NAMALWA (cell line): ENCODE data around the gene MYLK.

Source experiments
- DNase-seq: peaks from one replicate; pipeline ENCODE4 v3.0.0-alpha.2; 2015; ENCODE audit warnings: low spot score

The MYLK gene

GRCh38 chr3:123696808-123697207, 187.3 kb downstream of the MYLK start:
- no peak for DNase-seq

GRCh38 chr3:123695731-123696640, 188.1 kb downstream of the MYLK start:
- DNase-seq = no peak

DNA sequence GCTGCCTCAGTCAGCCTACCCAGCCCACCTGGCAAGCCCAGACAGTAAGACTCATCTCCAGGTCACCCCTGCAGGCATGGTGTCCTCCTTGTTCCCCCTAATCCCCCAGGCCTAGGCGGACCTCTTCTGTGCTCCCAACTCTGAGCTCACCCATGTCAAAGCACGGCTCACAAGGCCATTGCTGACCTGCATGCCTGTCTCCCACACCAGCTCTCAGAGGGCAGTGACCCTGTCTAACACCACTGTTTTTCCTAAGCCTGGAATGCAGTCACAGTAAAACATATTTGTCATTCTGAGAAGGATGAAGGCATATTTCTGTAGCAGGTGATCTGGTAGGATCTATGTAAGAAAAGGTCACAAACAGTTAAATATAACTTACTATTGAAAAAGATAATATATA, 189.0 kb downstream of the MYLK start:
- no peak for DNase-seq

- DNase-seq = no peak
These were observed 189.6 kb downstream of the MYLK start for GRCh38 chr3:123694366-123695087.

GRCh38 chr3:123693584-123694190, 190.4 kb downstream of the MYLK start:
- DNase-seq = no peak

DNA sequence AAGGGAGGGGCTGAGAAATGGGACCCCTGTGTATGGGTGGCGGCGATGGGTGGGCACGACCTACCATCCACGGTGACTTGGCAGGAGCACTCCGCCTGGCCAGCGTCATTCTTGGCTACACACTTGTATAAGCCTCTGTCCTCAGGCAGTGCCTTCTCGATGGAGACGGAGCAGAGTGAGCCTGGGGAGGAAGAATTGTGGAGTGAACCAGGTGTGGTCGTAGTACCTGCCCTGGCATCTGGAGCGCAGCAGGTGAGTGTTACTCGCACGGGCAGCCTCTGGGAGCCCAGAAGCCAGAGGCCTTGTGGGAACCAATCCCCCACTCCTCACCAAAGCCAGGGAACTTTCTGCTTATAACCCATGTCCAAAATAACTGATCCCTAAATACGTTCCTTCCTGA, 191.5 kb downstream of the MYLK start:
- DNase-seq = no peak

GRCh38 chr3:123692041-123692440, 192.1 kb downstream of the MYLK start:
- no peak for DNase-seq

GRCh38 chr3:123689831-123690230, 194.3 kb downstream of the MYLK start:
- DNase-seq = no peak

GRCh38 chr3:123688241-123688747, 195.8 kb downstream of the MYLK start:
- DNase-seq = no peak

DNA sequence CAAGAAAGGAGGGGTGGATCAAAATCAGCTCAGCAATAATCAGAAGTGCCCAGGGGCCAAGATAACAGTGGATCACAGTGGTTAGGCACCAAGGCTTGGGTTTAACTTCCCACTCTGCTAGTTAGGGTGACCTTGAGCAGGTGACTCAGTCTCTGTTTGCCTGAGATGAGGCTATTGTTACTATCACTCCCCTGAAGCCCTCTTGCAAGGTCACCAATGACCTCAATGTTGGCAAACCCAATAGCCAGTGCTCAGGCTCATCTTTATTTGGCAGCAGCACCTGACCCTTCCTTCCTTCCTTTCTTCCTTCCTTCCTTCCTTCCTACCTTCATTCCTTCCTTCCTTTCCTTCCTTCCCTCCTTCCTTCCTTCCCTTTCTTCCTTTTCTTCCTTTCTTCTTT, 196.8 kb downstream of the MYLK start:
- DNase-seq = no peak

DNA sequence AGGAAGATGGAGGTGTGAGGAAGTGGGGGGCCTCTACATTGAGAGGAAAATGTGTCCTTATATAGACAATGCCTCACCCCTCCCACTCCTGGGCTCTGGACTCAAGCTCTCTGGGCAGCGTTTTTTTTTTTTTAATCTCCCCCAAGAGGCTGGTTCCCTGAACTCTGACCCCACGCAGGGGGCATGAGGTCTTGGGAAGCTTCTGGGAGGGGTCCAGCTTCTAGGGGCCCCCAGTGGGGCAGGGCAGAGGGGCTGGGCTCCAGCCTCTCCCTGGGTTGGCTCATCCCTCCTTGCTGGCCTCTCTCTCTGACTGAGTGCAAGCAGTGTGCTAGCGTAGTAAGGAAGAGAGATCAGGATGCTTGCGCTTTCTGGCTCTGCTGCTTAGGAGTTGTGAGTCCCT, 197.9 kb downstream of the MYLK start:
- DNase-seq = no peak

DNA sequence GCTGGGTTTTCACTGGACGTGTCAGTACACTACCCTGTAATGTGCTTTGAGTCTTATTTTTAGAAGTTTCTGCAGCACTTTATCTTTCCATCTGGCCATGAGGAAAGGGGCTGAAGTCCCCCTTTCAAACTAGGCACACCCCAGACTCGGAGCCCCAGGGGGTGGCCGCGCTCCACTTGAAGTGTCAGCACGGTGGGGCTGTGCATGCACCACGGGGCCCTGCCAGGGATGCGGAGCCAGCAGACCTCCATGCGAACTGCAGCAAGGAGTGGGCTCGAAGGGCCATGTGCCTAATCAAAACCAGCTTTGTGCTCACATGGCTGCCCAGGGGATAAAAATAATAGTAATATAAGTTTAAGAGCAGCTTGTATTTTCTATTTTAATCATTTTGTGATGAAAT, 198.4 kb downstream of the MYLK start:
- no peak for DNase-seq

DNA sequence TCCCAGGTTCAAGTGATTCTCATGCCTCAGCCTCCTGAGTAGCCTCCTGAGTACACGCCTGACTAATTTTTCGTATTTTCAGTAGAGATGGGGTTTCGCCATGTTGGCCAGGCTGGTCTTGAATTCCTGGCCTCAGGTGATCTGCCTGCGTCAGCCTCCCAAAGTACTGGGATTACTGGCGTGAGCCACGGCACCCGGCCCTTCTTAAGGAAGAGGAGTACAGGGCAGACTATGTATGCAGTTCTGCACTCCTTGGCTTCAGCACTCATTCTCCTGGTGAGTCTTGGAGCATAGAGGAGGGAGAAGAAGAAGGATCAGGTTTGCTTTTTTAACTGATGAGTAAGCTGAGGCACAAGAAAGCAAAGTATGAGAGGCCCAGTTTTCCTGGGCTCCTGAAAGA, 199.5 kb downstream of the MYLK start:
- DNase-seq = no peak

GRCh38 chr3:123684209-123684608, 199.9 kb downstream of the MYLK start:
- DNase-seq = no peak

DNA sequence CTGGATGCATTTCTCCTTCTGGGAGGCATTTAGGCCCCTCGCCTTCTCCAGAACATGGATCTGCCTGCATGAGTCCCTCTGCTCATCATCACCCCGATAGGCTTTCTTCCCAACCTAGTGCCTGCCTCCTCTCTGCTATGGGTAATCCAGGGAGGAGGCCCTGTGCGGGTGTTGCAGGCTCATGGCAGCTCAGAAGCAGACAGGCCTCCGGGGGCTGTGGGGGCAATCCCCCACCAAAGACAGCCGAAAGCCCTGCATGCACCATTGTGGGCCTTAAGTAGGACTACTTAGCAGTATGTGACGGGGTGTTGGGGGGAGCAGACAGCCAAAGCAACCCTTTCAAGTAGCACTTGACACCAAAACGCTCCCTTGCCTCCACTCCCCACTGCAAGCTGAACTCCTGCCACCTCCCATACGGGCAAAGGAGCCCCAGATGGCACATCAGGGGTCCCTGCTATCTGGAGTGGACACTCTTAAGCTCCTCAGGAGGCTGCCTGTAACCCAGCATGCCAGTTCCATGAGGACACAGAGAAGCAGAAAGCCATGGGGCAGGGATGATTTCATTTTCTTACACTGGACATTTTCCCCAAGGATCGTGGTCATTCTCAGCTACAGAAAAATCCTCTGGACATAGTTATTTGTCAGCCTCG, 200.5 kb downstream of the MYLK start:
- no peak for DNase-seq

DNA sequence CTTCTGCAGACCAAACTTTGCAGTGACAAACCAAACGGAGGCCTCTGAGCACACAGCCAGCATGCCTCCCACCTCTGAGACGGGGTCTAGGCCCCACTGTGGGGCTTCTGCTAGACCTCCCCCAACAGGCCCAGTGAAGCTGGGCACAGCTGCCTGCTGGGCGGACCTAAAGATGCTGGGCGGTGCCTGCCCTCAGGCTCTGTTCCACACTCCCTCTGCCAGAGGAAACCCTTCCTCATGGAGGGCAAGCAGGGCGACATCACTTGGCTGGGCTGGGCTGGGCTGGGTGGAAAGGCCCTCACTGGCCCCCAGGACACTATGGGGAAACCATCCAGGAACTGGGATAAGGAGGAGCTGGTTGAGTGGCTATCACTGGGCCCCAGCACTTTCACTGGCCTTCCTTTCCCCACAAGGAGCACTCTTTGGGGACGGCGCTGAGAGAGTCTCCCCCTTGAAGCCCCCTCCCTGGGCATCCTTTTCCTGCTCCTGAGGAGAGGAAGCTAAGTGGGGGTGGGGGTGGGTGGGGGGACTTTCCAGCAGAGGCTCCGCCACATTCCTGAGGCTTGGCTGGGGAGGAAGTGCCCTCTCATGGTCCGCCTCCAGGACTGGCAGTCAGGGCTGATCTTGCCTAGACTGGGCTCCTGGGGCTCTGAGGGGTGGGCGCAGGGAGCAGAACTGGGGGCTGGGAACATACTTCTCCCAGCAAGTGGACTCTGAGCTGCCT, 201.2 kb downstream of the MYLK start:
- no peak for DNase-seq

DNA sequence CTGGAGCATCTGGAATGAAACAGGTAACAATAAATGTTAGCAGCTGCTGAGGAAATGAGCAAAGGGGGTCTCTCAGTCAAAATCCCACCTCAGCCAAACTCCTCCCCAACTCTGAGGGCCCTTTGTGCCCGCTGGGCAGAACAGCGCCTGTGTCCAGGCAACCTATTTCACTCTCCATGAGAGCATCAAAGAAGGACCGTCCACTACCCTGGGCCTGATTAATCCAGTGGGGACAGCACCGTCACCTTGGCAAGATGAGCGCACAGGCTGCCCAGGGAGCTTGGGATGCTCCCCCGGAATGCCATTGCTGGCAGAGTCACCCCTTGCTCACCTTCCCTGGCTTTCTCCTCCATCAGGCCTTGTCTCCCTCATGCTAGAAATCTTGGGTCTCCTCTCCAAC, 201.8 kb downstream of the MYLK start:
- no peak for DNase-seq

DNA sequence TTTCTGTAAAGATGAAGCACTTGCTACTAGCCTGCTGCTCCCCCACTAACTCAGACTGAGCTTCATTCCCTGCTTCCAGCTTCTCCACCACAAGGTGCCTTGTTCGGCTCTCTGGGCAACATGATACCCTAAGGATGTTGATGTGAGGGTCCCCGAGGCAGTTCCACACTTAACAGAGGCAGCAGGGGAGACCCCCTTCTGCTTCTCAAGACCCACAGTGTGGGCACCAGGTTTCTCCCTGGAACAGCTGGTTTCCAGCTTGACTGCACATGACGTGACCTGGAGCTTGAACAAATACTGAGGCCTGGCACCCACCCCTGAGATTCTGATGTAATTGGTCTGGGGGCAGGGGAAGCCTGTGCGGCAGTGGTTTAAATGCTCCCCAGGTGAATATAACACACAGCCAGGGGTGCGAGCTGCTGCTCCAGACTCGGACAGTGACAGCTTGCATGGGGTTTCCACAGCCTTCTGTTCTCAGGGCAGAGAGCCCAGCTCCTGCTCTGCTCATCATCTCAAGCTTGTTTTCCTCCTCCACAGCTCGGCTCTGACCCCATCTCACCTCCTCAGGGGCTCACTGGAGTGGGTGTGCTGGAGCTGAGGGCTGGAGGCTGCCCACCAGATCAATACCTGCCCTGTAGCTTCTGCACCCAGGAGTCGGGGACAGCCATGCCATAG, 204.3 kb downstream of the MYLK start:
- no peak for DNase-seq

DNA sequence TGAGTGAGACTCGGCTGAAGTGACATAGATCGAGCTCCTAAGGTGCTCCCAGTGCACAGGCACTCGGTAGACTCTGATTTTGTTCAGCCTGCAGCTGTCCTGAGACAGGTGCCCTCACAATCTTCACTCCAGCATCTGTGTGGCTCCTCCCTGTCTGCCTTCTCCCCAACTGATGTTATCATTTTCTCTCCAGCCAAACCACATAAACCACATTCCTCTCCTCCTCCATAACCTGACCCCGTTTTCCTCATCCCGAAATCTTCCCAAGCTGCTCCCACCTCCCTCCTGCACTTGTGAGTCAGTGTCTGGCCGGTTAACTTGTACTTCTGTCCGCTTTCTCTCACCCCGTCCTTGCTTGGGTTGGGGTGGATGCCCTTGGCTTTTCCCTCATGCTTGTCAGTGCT, 206.0 kb downstream of the MYLK start:
- no peak for DNase-seq

GRCh38 chr3:123672429-123673146, 211.5 kb downstream of the MYLK start:
- DNase-seq = no peak
